Endothelial cell (in vitro differentiated cells): Measurements from ENCODE around the gene DR1. TPM values are rescaled to one million over a fixed set of nuclear protein-coding genes. Genes with fewer than 3 reads are reported as not detected.

Source experiments
- DNase-seq: peaks from one replicate; pipeline ENCODE4 v3.0.0; 2021; ENCODE audit warnings: low spot score
- H3K27ac Mint-ChIP-seq: one replicate; pipeline ENCODE4 v1.8.0; 2021; ENCODE audit warnings: mixed read lengths, inconsistent platforms; ENCODE audit not compliant: unreplicated experiment
- H3K27me3 Mint-ChIP-seq: one replicate; pipeline ENCODE4 v1.8.0; 2021; ENCODE audit warnings: mild to moderate bottlenecking, moderate library complexity, mixed read lengths, inconsistent platforms; ENCODE audit not compliant: unreplicated experiment
- H3K36me3 Mint-ChIP-seq: one replicate; pipeline ENCODE4 v1.8.0; 2021; ENCODE audit warnings: mild to moderate bottlenecking, low read depth, mixed read lengths, inconsistent platforms; ENCODE audit not compliant: unreplicated experiment
- H3K4me1 Mint-ChIP-seq: one replicate; pipeline ENCODE4 v1.8.0; 2021; ENCODE audit warnings: mild to moderate bottlenecking, mixed read lengths, inconsistent platforms; ENCODE audit not compliant: unreplicated experiment
- H3K4me3 Mint-ChIP-seq: one replicate; pipeline ENCODE4 v1.8.0; 2021; ENCODE audit warnings: mild to moderate bottlenecking, mixed read lengths, inconsistent platforms; ENCODE audit not compliant: unreplicated experiment
- H3K9me3 Mint-ChIP-seq: one replicate; pipeline ENCODE4 v1.8.0; 2021; ENCODE audit warnings: mixed read lengths, inconsistent platforms; ENCODE audit not compliant: unreplicated experiment
- CTCF ChIP-seq: fragments of 200-600 bp; sonication (generic); IDR thresholded peaks from one replicate; pipeline ENCODE4 v1.5.0; 2021; ENCODE audit warnings: antibody characterized with exemption; ENCODE audit not compliant: unreplicated experiment
- total RNA-seq: library from RNA; stranded (reverse); fragmentation: NEBNext Ultra II Directional; extraction: Animal tissue kit (Norgen Biotek cat#: 25700); gene quantifications from one replicate; pipeline ENCODE4 v1.2.1, GENCODE V29; 2021; ENCODE audit not compliant: unreplicated experiment

DR1 gene
- total RNA-seq, 1 donor from 2014 or later = 47.4 TPM

- Mint-ChIP-seq H3K27me3 (no peaks in the 10 kb centered on the region), H3K27ac (no peak overlapping the region), H3K4me3 (no peak overlapping the region), H3K9me3 (no peaks in the 10 kb centered on the region), H3K4me1 (peaks cover 10% of the 10 kb centered on the region), H3K36me3 (peaks cover 22% of the 10 kb centered on the region)
- no peak for DNase-seq
- TF ChIP-seq CTCF = no peak
Observed at GRCh38 chr1:93360111-93360510, 14.4 kb downstream of the DR1 start.

- Mint-ChIP-seq H3K4me3 (no peak overlapping the region), H3K27ac (no peak overlapping the region), H3K4me1 (peaks cover 10% of the 10 kb centered on the region), H3K27me3 (no peaks in the 10 kb centered on the region), H3K9me3 (no peaks in the 10 kb centered on the region), H3K36me3 (peaks cover 18% of the 10 kb centered on the region)
- TF ChIP-seq CTCF = no peak
- no peak for DNase-seq
Observed at GRCh38 chr1:93362237-93362636, 16.5 kb downstream of the DR1 start.

- TF ChIP-seq CTCF = no peak
- Mint-ChIP-seq H3K4me1 (no peaks in the 10 kb centered on the region), H3K4me3 (no peak overlapping the region), H3K36me3 (peaks cover 13% of the 10 kb centered on the region), H3K27me3 (no peaks in the 10 kb centered on the region), H3K9me3 (no peaks in the 10 kb centered on the region), H3K27ac (no peak overlapping the region)
- DNase-seq = no peak
Observed at GRCh38 chr1:93365813-93366212, 20.1 kb downstream of the DR1 start.

- no peaks in the 10 kb centered on the region for H3K9me3 Mint-ChIP-seq
- TF ChIP-seq CTCF = no peak
- H3K36me3 Mint-ChIP-seq = peaks cover 11% of the 10 kb centered on the region
- no peaks in the 10 kb centered on the region for H3K4me1 Mint-ChIP-seq
- no peak for DNase-seq
- no peak overlapping the region for H3K4me3 Mint-ChIP-seq
- no peaks in the 10 kb centered on the region for H3K27me3 Mint-ChIP-seq
- no peak overlapping the region for H3K27ac Mint-ChIP-seq
Observed at GRCh38 chr1:93369734-93370133, 24.0 kb downstream of the DR1 start.

GRCh38 chr1:93374334-93375106, 28.8 kb downstream of the DR1 start:
- TF ChIP-seq CTCF = no peak
- no peak for DNase-seq
- peaks cover 36% of the 10 kb centered on the region for H3K36me3 Mint-ChIP-seq
- no peaks in the 10 kb centered on the region for H3K4me1 Mint-ChIP-seq
- no peaks in the 10 kb centered on the region for H3K27me3 Mint-ChIP-seq
- H3K27ac Mint-ChIP-seq = no peak overlapping the region
- peak overlapping the region; percentile 34 for H3K4me3 Mint-ChIP-seq
- H3K9me3 Mint-ChIP-seq = peaks cover 3% of the 10 kb centered on the region
